Astrocyte (in vitro differentiated cells and primary cell): ENCODE data around the gene CCK. TPM values are rescaled to one million over a fixed set of nuclear protein-coding genes. Genes with fewer than 3 reads are reported as not detected.
"Not testable (repeated sequence)": the region's sequence is repeated elsewhere in the genome, so short reads cannot be mapped to it uniquely, and the experiment has no call there.

ENCODE experiments used
- DNase-seq: peaks from one replicate; pipeline ENCODE4 v3.0.0-alpha.2; 2010; ENCODE audit warnings: low read depth
- FAIRE-seq: peaks from 2 replicates; lab custom pipeline; 2011; peaks lifted over from hg19 to GRCh38; lab: Jason Lieb, UNC
- H2AFZ ChIP-seq: 2 replicates; pipeline ENCODE4 v1.6.0; 2012; ENCODE audit warnings: low read depth, low read length, inconsistent platforms
- H3K27ac ChIP-seq: 2 replicates; pipeline ENCODE4 v1.5.1; 2011; ENCODE audit warnings: low read depth, low read length, inconsistent platforms
- H3K27me3 ChIP-seq: 2 replicates; pipeline ENCODE4 v1.6.0; 2011; ENCODE audit warnings: low read length, inconsistent platforms; ENCODE audit not compliant: insufficient read depth
- H3K36me3 ChIP-seq: 2 replicates; pipeline ENCODE4 v1.5.1; 2011; ENCODE audit warnings: low read length, inconsistent platforms; ENCODE audit not compliant: insufficient read depth
- H3K4me1 ChIP-seq: 2 replicates; pipeline ENCODE4 v1.5.1; 2011; ENCODE audit warnings: low read length, inconsistent platforms; ENCODE audit not compliant: insufficient read depth
- H3K4me2 ChIP-seq: 2 replicates; pipeline ENCODE4 v1.6.0; 2012; ENCODE audit warnings: low read length, inconsistent platforms
- H3K4me3 ChIP-seq: 2 replicates; pipeline ENCODE4 v1.5.1; 2011; ENCODE audit warnings: low read depth, mild to moderate bottlenecking, low read length, inconsistent platforms; ENCODE audit not compliant: insufficient read depth
- H3K79me2 ChIP-seq: 2 replicates; pipeline ENCODE4 v1.6.0; 2012; ENCODE audit warnings: mild to moderate bottlenecking, low read length, inconsistent platforms; ENCODE audit not compliant: insufficient read depth
- H3K9ac ChIP-seq: 2 replicates; pipeline ENCODE4 v1.6.0; 2012; ENCODE audit warnings: mild to moderate bottlenecking, low read length, inconsistent platforms
- H3K9me3 ChIP-seq: 2 replicates; pipeline ENCODE4 v1.5.1; 2012; ENCODE audit warnings: low read depth, mild to moderate bottlenecking, low read length, inconsistent platforms; ENCODE audit not compliant: insufficient read depth
- H4K20me1 ChIP-seq: 2 replicates; pipeline ENCODE4 v1.6.0; 2012; ENCODE audit warnings: low read length, inconsistent platforms; ENCODE audit not compliant: insufficient read depth
- H3K27ac Mint-ChIP-seq: one replicate; pipeline ENCODE4 v1.8.0; 2021; ENCODE audit warnings: mild to moderate bottlenecking, mixed read lengths; ENCODE audit not compliant: unreplicated experiment
- H3K27me3 Mint-ChIP-seq: one replicate; pipeline ENCODE4 v1.8.0; 2021; ENCODE audit warnings: low read depth, mixed read lengths; ENCODE audit not compliant: unreplicated experiment
- H3K36me3 Mint-ChIP-seq: one replicate; pipeline ENCODE4 v1.8.0; 2021; ENCODE audit warnings: low read depth, mixed read lengths; ENCODE audit not compliant: unreplicated experiment
- H3K4me1 Mint-ChIP-seq: one replicate; pipeline ENCODE4 v1.8.0; 2021; ENCODE audit warnings: low read depth, mixed read lengths; ENCODE audit not compliant: unreplicated experiment
- H3K4me3 Mint-ChIP-seq: one replicate; pipeline ENCODE4 v1.8.0; 2021; ENCODE audit warnings: mild to moderate bottlenecking, moderate library complexity, mixed read lengths; ENCODE audit not compliant: unreplicated experiment
- H3K9me3 Mint-ChIP-seq: one replicate; pipeline ENCODE4 v1.8.0; 2021; ENCODE audit warnings: mild to moderate bottlenecking, mixed read lengths; ENCODE audit not compliant: unreplicated experiment
- CTCF ChIP-seq: IDR thresholded peaks from 2 replicates; pipeline ENCODE4 v1.5.1; 2011; ENCODE audit warnings: low read depth, mild to moderate bottlenecking, inconsistent platforms, low read length, moderate library complexity; ENCODE audit not compliant: insufficient read depth
- EZH2 ChIP-seq: IDR thresholded peaks from 2 replicates; pipeline ENCODE4 v1.6.1; 2012; ENCODE audit warnings: mild to moderate bottlenecking, low read length, inconsistent platforms; ENCODE audit not compliant: insufficient read depth
- total RNA-seq: library from RNA; stranded (reverse); gene quantifications from 2 replicates; pipeline ENCODE4 v1.2.1, GENCODE V29; 2021

CCK gene
- total RNA-seq, 1 donor from 2014 or later, result not detected

DNA sequence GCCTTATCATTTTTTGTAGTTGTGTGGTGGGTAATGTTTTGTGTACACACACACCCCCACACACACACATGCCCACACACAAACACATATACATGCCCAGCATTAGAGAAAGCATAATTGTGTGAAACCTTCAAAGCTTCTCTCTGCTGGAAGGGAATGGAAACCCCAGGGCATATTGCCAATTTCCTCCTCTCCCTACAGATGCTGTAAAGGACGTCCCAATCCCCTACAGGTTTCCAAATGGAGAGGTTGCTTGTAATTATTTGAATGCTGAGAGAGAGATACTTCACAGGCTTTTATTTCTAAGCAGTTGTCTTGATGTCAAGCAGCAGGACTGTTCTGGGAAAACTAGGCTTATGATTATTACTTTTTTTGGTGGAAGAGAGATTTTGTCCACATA, 23.0 kb upstream of the CCK start:
- Histone ChIP-seq H3K27ac (no peak overlapping the region), H3K36me3 (no peaks in the 10 kb centered on the region), H3K9ac (no peak overlapping the region), H2AFZ (no peak overlapping the region), H3K79me2 (no peaks in the 10 kb centered on the region), H3K27me3 (no peaks in the 10 kb centered on the region), H3K4me3 (no peak overlapping the region), H3K4me1 (no peaks in the 10 kb centered on the region), H3K4me2 (no peak overlapping the region), H4K20me1 (no peaks in the 10 kb centered on the region), H3K9me3 (no peaks in the 10 kb centered on the region)
- FAIRE-seq (no peak), DNase-seq (no peak)
- Mint-ChIP-seq H3K4me1 (no peaks in the 10 kb centered on the region), H3K9me3 (peaks cover 20% of the 10 kb centered on the region), H3K27me3 (peaks cover 16% of the 10 kb centered on the region), H3K4me3 (no peak overlapping the region), H3K36me3 (no peaks in the 10 kb centered on the region), H3K27ac (no peak overlapping the region)
- TF ChIP-seq CTCF (no peak), EZH2 (no peak)

GRCh38 chr3:42288385-42288784, 22.4 kb upstream of the CCK start:
- H3K36me3 ChIP-seq, result no peaks in the 10 kb centered on the region
- FAIRE-seq (no peak), DNase-seq (no peak)
- no peaks in the 10 kb centered on the region for H3K9me3 ChIP-seq
- H3K27me3 Mint-ChIP-seq, result peaks cover 19% of the 10 kb centered on the region
- H3K36me3 Mint-ChIP-seq, result no peaks in the 10 kb centered on the region
- H3K27me3 ChIP-seq, result no peaks in the 10 kb centered on the region
- no peak overlapping the region for H3K4me3 Mint-ChIP-seq
- H3K4me1 ChIP-seq, result no peaks in the 10 kb centered on the region
- no peak overlapping the region for H3K9ac ChIP-seq
- no peak overlapping the region for H3K27ac ChIP-seq
- no peak overlapping the region for H3K4me3 ChIP-seq
- H3K4me2 ChIP-seq, result no peak overlapping the region
- H3K9me3 Mint-ChIP-seq, result peaks cover 20% of the 10 kb centered on the region
- H4K20me1 ChIP-seq, result no peaks in the 10 kb centered on the region
- H3K27ac Mint-ChIP-seq, result no peak overlapping the region
- TF ChIP-seq CTCF, result no peak
- no peak for TF ChIP-seq EZH2
- H3K79me2 ChIP-seq, result no peaks in the 10 kb centered on the region
- H2AFZ ChIP-seq, result no peak overlapping the region
- H3K4me1 Mint-ChIP-seq, result no peaks in the 10 kb centered on the region

DNA sequence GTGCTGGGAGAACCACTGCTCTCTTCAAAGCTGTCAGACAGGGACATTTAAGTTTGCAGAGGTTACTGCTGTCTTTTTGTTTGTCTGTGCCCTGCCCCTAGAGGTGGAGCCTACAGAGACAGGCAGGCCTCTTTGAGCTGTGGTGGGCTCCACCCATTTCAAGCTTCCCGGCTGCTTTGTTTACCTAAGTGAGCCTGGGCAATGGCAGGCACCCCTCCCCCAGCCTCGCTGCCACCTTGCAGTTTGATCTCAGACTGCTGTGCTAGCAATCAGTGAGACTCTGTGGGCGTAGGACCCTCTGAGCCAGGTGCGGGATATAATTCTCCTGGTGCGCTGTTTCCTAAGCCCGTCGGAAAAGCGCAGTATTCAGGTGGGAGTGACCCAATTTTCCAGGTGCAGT, 21.4 kb upstream of the CCK start:
- Mint-ChIP-seq H3K27me3 (peaks cover 19% of the 10 kb centered on the region), H3K9me3 (peaks cover 20% of the 10 kb centered on the region)
- H3K79me2 ChIP-seq, H3K27ac Mint-ChIP-seq, H3K36me3 Mint-ChIP-seq, DNase-seq, H3K4me2 ChIP-seq, H3K4me1 ChIP-seq, H3K9ac ChIP-seq, H3K27me3 ChIP-seq, H3K4me3 Mint-ChIP-seq, H4K20me1 ChIP-seq, H3K4me3 ChIP-seq, H2AFZ ChIP-seq, H3K4me1 Mint-ChIP-seq, H3K9me3 ChIP-seq, H3K27ac ChIP-seq, H3K36me3 ChIP-seq, FAIRE-seq: not testable (repeated sequence)
